OCI-LY7 (cell line): ENCODE results near the gene HOXA4. TPM values are rescaled to one million over a fixed set of nuclear protein-coding genes. Genes with fewer than 3 reads are reported as not detected.

Source experiments
- BruUV-seq: library from RNA; stranded (reverse); fragments of 400-500 nt; replicated peaks from 2 replicates; lab custom pipeline; 2021; lab: Mats Ljungman, UMichigan
- CTCF ChIA-PET: fragments of 300-600 bp; sonication (Branson Sonifier 250); formaldehyde crosslinking; loops from one replicate; lab custom pipeline; 2022; ENCODE audit warnings: antibody characterized with exemption; ENCODE audit not compliant: unreplicated experiment; lab: Charles Lee
- POLR2A ChIA-PET: fragments of 300-600 bp; sonication (Branson Sonifier 250); formaldehyde crosslinking; loops from one replicate; lab custom pipeline; 2022; ENCODE audit warnings: antibody characterized with exemption; lab: Charles Lee
- DNase-seq: peaks from one replicate; pipeline ENCODE4 v3.0.0-alpha.2; 2015; ENCODE audit warnings: low spot score
- H2AFZ ChIP-seq: fragments of 200-600 bp; sonication (generic), shearing (Covaris generic); 2 replicates; pipeline ENCODE4 v1.6.1; 2014; ENCODE audit warnings: mild to moderate bottlenecking, antibody characterized with exemption, low read length, moderate library complexity
- H3K27ac ChIP-seq: fragments of 200-600 bp; sonication (generic); 2 replicates; pipeline ENCODE4 v1.5.1; 2014; ENCODE audit warnings: mixed run types, low read depth, mild to moderate bottlenecking, moderate library complexity, low read length, inconsistent platforms; ENCODE audit not compliant: poor library complexity, severe bottlenecking
- H3K36me3 ChIP-seq: fragments of 200-600 bp; sonication (generic); 2 replicates; pipeline ENCODE4 v1.6.1; 2014; ENCODE audit warnings: mild to moderate bottlenecking, antibody characterized with exemption, low read length, moderate library complexity, mixed read lengths; ENCODE audit not compliant: insufficient read depth
- H3K4me1 ChIP-seq: fragments of 200-600 bp; sonication (generic); 2 replicates; pipeline ENCODE4 v1.5.1; 2014; ENCODE audit warnings: mild to moderate bottlenecking, low read length; ENCODE audit not compliant: insufficient read depth, poor library complexity, severe bottlenecking
- H3K4me2 ChIP-seq: fragments of 200-600 bp; sonication (generic); 2 replicates; pipeline ENCODE4 v1.6.1; 2014; ENCODE audit warnings: mild to moderate bottlenecking, low read length
- H3K4me3 ChIP-seq: fragments of 200-600 bp; sonication (generic); 2 replicates; pipeline ENCODE4 v1.5.1; 2014; ENCODE audit warnings: mild to moderate bottlenecking, low read depth, low read length; ENCODE audit not compliant: poor library complexity, severe bottlenecking
- H3K79me2 ChIP-seq: fragments of 200-600 bp; sonication (generic); 2 replicates; pipeline ENCODE4 v1.6.1; 2016; ENCODE audit warnings: low read depth, mild to moderate bottlenecking, low read length, moderate library complexity, mixed read lengths; ENCODE audit not compliant: insufficient read depth
- H3K9me2 ChIP-seq: fragments of 200-600 bp; sonication (generic); 2 replicates; pipeline ENCODE4 v1.6.1; 2016; ENCODE audit warnings: mild to moderate bottlenecking, low read length, mixed read lengths; ENCODE audit not compliant: insufficient read depth
- H3K9me3 ChIP-seq: fragments of 200-600 bp; sonication (generic); 2 replicates; pipeline ENCODE4 v1.6.1; 2014; ENCODE audit warnings: mild to moderate bottlenecking, mixed run types, low read length, mixed read lengths
- H4K20me1 ChIP-seq: fragments of 200-600 bp; sonication (generic); 2 replicates; pipeline ENCODE4 v1.6.1; 2014; ENCODE audit warnings: mild to moderate bottlenecking, antibody characterized with exemption, low read length, moderate library complexity, mixed read lengths; ENCODE audit not compliant: insufficient read depth
- EZH2phosphoT487 ChIP-seq: fragments of 200-600 bp; sonication (generic); IDR thresholded peaks from 2 replicates; pipeline ENCODE4 v1.6.1; 2018; ENCODE audit warnings: low read depth, borderline replicate concordance, mild to moderate bottlenecking, mixed run types, antibody characterized with exemption, low read length, moderate library complexity, mixed read lengths
- intact Hi-C: fragments of 100-400 bp; cut with micrococcal nuclease; formaldehyde crosslinking; loops from one replicate; pipeline ENCODE4 v1.10.0; 2022; ENCODE audit not compliant: unreplicated experiment
- total RNA-seq, 2 experiments: library from RNA; depleted of rRNA in 1 of 2; stranded (reverse); fragments of >200 nt in 1 of 2; shearing (Covaris generic) in 1 of 2; gene quantifications; 2 replicates each; pipeline ENCODE4 v1.2.3, GENCODE V29; 2014 to 2022
- TF ChIP-seq, protein P1 (sequence below): fragments of 200-600 bp; sonication (generic); conservative IDR thresholded peaks from 2 replicates; pipeline ENCODE4 v1.5.1; 2014; ENCODE audit warnings: mild to moderate bottlenecking, antibody characterized with exemption, low read length, moderate library complexity, mixed read lengths

Gene HOXA4
- total RNA-seq, 2 experiments from 2014 or later: 2.0 TPM; not detected in 1

DNA sequence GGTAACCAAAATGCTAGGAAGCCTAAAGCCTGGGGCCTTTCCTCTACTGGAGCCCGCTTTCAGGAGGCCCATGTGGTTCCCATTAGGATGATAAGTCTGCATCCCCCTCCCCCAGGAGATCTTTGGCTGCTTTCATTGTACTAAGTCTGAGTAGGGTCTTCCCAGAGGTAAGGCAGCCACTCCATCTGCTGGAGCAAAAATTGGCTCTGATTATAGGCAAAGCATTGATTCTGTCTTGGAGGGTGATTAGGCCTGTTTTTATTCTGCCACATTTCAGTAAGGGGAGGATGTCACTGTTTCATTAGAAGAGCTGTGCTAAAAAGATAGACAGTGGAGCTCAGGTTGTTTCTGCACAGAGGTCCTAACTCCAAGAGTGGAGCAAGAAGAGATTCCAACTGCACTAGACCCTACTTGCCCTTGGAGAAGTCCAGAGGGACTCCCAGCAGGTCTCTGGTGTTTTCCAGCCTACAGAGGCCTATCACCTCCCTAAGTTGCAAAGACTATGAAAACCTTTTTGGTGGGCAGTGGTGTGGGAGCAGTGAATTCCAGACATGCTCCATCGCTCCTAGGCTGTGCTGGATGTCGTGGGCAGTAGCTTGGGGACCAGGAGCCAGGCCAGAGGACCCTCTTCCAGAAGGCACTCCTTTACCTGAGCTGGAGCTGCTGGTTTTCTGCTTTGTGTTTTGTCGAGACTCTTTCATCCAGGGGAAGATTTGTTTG lies 20.9 kb downstream of the HOXA4 start:
- no peak for TF ChIP-seq EZH2phosphoT487
- TF ChIP-seq, protein P1, sequence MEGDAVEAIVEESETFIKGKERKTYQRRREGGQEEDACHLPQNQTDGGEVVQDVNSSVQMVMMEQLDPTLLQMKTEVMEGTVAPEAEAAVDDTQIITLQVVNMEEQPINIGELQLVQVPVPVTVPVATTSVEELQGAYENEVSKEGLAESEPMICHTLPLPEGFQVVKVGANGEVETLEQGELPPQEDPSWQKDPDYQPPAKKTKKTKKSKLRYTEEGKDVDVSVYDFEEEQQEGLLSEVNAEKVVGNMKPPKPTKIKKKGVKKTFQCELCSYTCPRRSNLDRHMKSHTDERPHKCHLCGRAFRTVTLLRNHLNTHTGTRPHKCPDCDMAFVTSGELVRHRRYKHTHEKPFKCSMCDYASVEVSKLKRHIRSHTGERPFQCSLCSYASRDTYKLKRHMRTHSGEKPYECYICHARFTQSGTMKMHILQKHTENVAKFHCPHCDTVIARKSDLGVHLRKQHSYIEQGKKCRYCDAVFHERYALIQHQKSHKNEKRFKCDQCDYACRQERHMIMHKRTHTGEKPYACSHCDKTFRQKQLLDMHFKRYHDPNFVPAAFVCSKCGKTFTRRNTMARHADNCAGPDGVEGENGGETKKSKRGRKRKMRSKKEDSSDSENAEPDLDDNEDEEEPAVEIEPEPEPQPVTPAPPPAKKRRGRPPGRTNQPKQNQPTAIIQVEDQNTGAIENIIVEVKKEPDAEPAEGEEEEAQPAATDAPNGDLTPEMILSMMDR: no peak
- ChIA-PET CTCF (no interaction called here), POLR2A (interaction anchor here (0.6 kb wide), 1 partner anchor 409 kb away, joined by 4 read pairs; no protein-coding TSS in a partner anchor)
- no peaks in the 10 kb centered on the region for H3K9me2 ChIP-seq
- H3K27ac ChIP-seq: no peak overlapping the region
- no TSS peak for BruUV-seq
- no peaks in the 10 kb centered on the region for H3K4me1 ChIP-seq
- H2AFZ ChIP-seq: no peak overlapping the region
- H3K36me3 ChIP-seq: no peaks in the 10 kb centered on the region
- no peak for DNase-seq
- H3K9me3 ChIP-seq: no peaks in the 10 kb centered on the region
- H3K79me2 ChIP-seq: no peaks in the 10 kb centered on the region
- no peak overlapping the region for H3K4me3 ChIP-seq
- no peaks in the 10 kb centered on the region for H4K20me1 ChIP-seq
- no peak overlapping the region for H3K4me2 ChIP-seq
- intact Hi-C loops: no loop called here

DNA sequence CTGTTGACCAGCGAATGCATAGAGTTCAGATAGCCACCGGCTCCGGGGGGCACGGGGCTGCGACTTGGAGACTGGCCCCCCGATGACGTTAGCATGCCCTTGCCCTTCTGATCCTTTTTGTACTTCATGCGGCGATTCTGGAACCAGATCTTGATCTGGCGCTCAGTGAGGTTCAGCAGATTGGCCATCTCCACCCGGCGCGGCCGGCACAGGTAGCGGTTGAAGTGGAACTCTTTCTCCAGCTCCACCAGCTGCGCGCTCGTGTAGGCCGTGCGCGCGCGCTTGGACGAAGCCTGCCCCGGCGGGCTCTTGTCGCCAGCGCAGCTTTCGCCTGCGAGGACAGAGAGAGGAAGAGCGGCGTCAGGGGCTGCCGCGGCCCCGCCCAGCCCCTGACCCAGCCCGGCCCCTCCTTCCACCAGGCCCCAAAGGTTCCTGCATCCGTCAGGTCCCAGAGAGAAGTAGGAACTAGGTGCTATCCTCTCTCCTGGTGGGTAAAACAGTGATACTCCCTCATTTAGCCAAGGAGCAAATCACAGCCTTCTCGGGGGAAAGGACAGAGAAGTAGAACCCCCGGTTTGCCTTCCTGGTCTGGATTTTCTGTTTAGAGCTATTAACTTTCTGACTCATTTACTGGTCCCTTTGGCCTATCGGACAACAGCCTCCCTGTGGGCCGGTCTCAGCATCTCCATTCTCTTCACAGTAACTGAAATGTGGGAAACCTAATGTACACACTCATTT lies 22.0 kb downstream of the HOXA4 start:
- Histone ChIP-seq H3K27ac (no peak overlapping the region), H3K9me2 (no peaks in the 10 kb centered on the region), H3K9me3 (no peaks in the 10 kb centered on the region), H3K4me2 (no peak overlapping the region), H4K20me1 (no peaks in the 10 kb centered on the region), H3K4me1 (no peaks in the 10 kb centered on the region), H3K79me2 (no peaks in the 10 kb centered on the region), H2AFZ (no peak overlapping the region), H3K36me3 (no peaks in the 10 kb centered on the region), H3K4me3 (no peak overlapping the region)
- intact Hi-C loops: no loop called here
- CTCF ChIA-PET: no interaction called here
- no TSS peak for BruUV-seq
- no peak for DNase-seq
- POLR2A ChIA-PET: interaction anchor here (0.6 kb wide), 1 partner anchor 408 kb away, joined by 4 read pairs; no protein-coding TSS in a partner anchor
- no peak for TF ChIP-seq EZH2phosphoT487
- TF ChIP-seq, protein P1: no peak
